OCI-LY7 (cell line): ENCODE data around the gene OR4F6. TPM values are rescaled to one million over a fixed set of nuclear protein-coding genes. Genes with fewer than 3 reads are reported as not detected.

Experiments
- BruUV-seq: library from RNA; stranded (reverse); fragments of 400-500 nt; replicated peaks from 2 replicates; lab custom pipeline; 2021; lab: Mats Ljungman, UMichigan
- CTCF ChIA-PET: fragments of 300-600 bp; sonication (Branson Sonifier 250); formaldehyde crosslinking; loops from one replicate; lab custom pipeline; 2022; ENCODE audit warnings: antibody characterized with exemption; ENCODE audit not compliant: unreplicated experiment; lab: Charles Lee
- POLR2A ChIA-PET: fragments of 300-600 bp; sonication (Branson Sonifier 250); formaldehyde crosslinking; loops from one replicate; lab custom pipeline; 2022; ENCODE audit warnings: antibody characterized with exemption; lab: Charles Lee
- DNase-seq: peaks from one replicate; pipeline ENCODE4 v3.0.0-alpha.2; 2015; ENCODE audit warnings: low spot score
- H2AFZ ChIP-seq: fragments of 200-600 bp; sonication (generic), shearing (Covaris generic); 2 replicates; pipeline ENCODE4 v1.6.1; 2014; ENCODE audit warnings: mild to moderate bottlenecking, antibody characterized with exemption, low read length, moderate library complexity
- H3K27ac ChIP-seq: fragments of 200-600 bp; sonication (generic); 2 replicates; pipeline ENCODE4 v1.5.1; 2014; ENCODE audit warnings: mixed run types, low read depth, mild to moderate bottlenecking, moderate library complexity, low read length, inconsistent platforms; ENCODE audit not compliant: poor library complexity, severe bottlenecking
- H3K36me3 ChIP-seq: fragments of 200-600 bp; sonication (generic); 2 replicates; pipeline ENCODE4 v1.6.1; 2014; ENCODE audit warnings: mild to moderate bottlenecking, antibody characterized with exemption, low read length, moderate library complexity, mixed read lengths; ENCODE audit not compliant: insufficient read depth
- H3K4me1 ChIP-seq: fragments of 200-600 bp; sonication (generic); 2 replicates; pipeline ENCODE4 v1.5.1; 2014; ENCODE audit warnings: mild to moderate bottlenecking, low read length; ENCODE audit not compliant: insufficient read depth, poor library complexity, severe bottlenecking
- H3K4me2 ChIP-seq: fragments of 200-600 bp; sonication (generic); 2 replicates; pipeline ENCODE4 v1.6.1; 2014; ENCODE audit warnings: mild to moderate bottlenecking, low read length
- H3K4me3 ChIP-seq: fragments of 200-600 bp; sonication (generic); 2 replicates; pipeline ENCODE4 v1.5.1; 2014; ENCODE audit warnings: mild to moderate bottlenecking, low read depth, low read length; ENCODE audit not compliant: poor library complexity, severe bottlenecking
- H3K79me2 ChIP-seq: fragments of 200-600 bp; sonication (generic); 2 replicates; pipeline ENCODE4 v1.6.1; 2016; ENCODE audit warnings: low read depth, mild to moderate bottlenecking, low read length, moderate library complexity, mixed read lengths; ENCODE audit not compliant: insufficient read depth
- H3K9me2 ChIP-seq: fragments of 200-600 bp; sonication (generic); 2 replicates; pipeline ENCODE4 v1.6.1; 2016; ENCODE audit warnings: mild to moderate bottlenecking, low read length, mixed read lengths; ENCODE audit not compliant: insufficient read depth
- H3K9me3 ChIP-seq: fragments of 200-600 bp; sonication (generic); 2 replicates; pipeline ENCODE4 v1.6.1; 2014; ENCODE audit warnings: mild to moderate bottlenecking, mixed run types, low read length, mixed read lengths
- H4K20me1 ChIP-seq: fragments of 200-600 bp; sonication (generic); 2 replicates; pipeline ENCODE4 v1.6.1; 2014; ENCODE audit warnings: mild to moderate bottlenecking, antibody characterized with exemption, low read length, moderate library complexity, mixed read lengths; ENCODE audit not compliant: insufficient read depth
- CTCF ChIP-seq: fragments of 200-600 bp; sonication (generic); conservative IDR thresholded peaks from 2 replicates; pipeline ENCODE4 v1.5.1; 2014; ENCODE audit warnings: mild to moderate bottlenecking, antibody characterized with exemption, low read length, moderate library complexity, mixed read lengths
- EZH2phosphoT487 ChIP-seq: fragments of 200-600 bp; sonication (generic); IDR thresholded peaks from 2 replicates; pipeline ENCODE4 v1.6.1; 2018; ENCODE audit warnings: low read depth, borderline replicate concordance, mild to moderate bottlenecking, mixed run types, antibody characterized with exemption, low read length, moderate library complexity, mixed read lengths
- intact Hi-C: fragments of 100-400 bp; cut with micrococcal nuclease; formaldehyde crosslinking; loops from one replicate; pipeline ENCODE4 v1.10.0; 2022; ENCODE audit not compliant: unreplicated experiment
- total RNA-seq, 2 experiments: library from RNA; depleted of rRNA in 1 of 2; stranded (reverse); fragments of >200 nt in 1 of 2; shearing (Covaris generic) in 1 of 2; gene quantifications; 2 replicates each; pipeline ENCODE4 v1.2.3, GENCODE V29; 2014 to 2022

The OR4F6 gene
- total RNA-seq, 2 experiments from 2014 or later: not detected

GRCh38 chr15:101801048-101801447 lies 2.3 kb upstream of the OR4F6 start:
- Histone ChIP-seq H3K9me2 (no peaks in the 10 kb centered on the region), H4K20me1 (no peaks in the 10 kb centered on the region), H3K79me2 (no peaks in the 10 kb centered on the region), H3K9me3 (no peaks in the 10 kb centered on the region), H2AFZ (no peak overlapping the region), H3K36me3 (no peaks in the 10 kb centered on the region), H3K27ac (no peak overlapping the region), H3K4me3 (no peak overlapping the region), H3K4me2 (no peak overlapping the region), H3K4me1 (no peaks in the 10 kb centered on the region)
- BruUV-seq: no TSS peak
- POLR2A ChIA-PET: no interaction called here
- intact Hi-C loops: no loop called here
- CTCF ChIA-PET: no interaction called here
- no peak for DNase-seq
- TF ChIP-seq EZH2phosphoT487 (no peak), CTCF (no peak)

- Histone ChIP-seq H3K4me1 (no peaks in the 10 kb centered on the region), H2AFZ (no peak overlapping the region), H3K9me2 (no peaks in the 10 kb centered on the region), H3K4me3 (no peak overlapping the region), H3K27ac (no peak overlapping the region), H3K4me2 (no peak overlapping the region), H3K36me3 (no peaks in the 10 kb centered on the region), H3K79me2 (no peaks in the 10 kb centered on the region), H3K9me3 (no peaks in the 10 kb centered on the region), H4K20me1 (no peaks in the 10 kb centered on the region)
- POLR2A ChIA-PET: interaction anchor here (0.6 kb wide), 1 partner anchor 418 kb away, joined by 3 read pairs; no protein-coding TSS in a partner anchor
- CTCF ChIA-PET: no interaction called here
- BruUV-seq: no TSS peak
- intact Hi-C loops: no loop called here
- TF ChIP-seq CTCF (no peak), EZH2phosphoT487 (no peak)
- no peak for DNase-seq
Measured at GRCh38 chr15:101803676-101804075, 367 bp downstream of the OR4F6 start.

- DNase-seq: no peak
- H3K4me1 ChIP-seq: no peaks in the 10 kb centered on the region
- no peaks in the 10 kb centered on the region for H3K79me2 ChIP-seq
- H3K4me3 ChIP-seq: no peak overlapping the region
- no peak overlapping the region for H3K27ac ChIP-seq
- no peak for TF ChIP-seq EZH2phosphoT487
- no peak for TF ChIP-seq CTCF
- H3K36me3 ChIP-seq: no peaks in the 10 kb centered on the region
- no peak overlapping the region for H3K4me2 ChIP-seq
- intact Hi-C loops: no loop called here
- no peaks in the 10 kb centered on the region for H3K9me2 ChIP-seq
- H4K20me1 ChIP-seq: no peaks in the 10 kb centered on the region
- H3K9me3 ChIP-seq: no peaks in the 10 kb centered on the region
- no peak overlapping the region for H2AFZ ChIP-seq
- POLR2A ChIA-PET: interaction anchor here (0.6 kb wide), 1 partner anchor 33 kb away, joined by 3 read pairs; no protein-coding TSS in a partner anchor
- BruUV-seq: no TSS peak
- CTCF ChIA-PET: no interaction called here
Measured at GRCh38 chr15:101804375-101804774, 1.1 kb downstream of the OR4F6 start.
